ENCODE measurements around the gene GRIA4. TPM values are rescaled to one million over a fixed set of nuclear protein-coding genes. Genes with fewer than 3 reads are reported as not detected.

Gene GRIA4
- polyA plus RNA-seq, 1 of the 3 experiments (the other 2 are of a cell fraction): 0.02 TPM

- peak; percentile 85 for TF ChIP-seq RCOR1 (IDR thresholded peaks at IDR 0.05; ENCODE audit: low read length)
- TF ChIP-seq TAF1 (IDR thresholded peaks at IDR 0.05; ENCODE audit: borderline replicate concordance, low read depth, low read length): no peak
- peak; percentile 41; the same call in 1 of the 2 replicates for TF ChIP-seq GATA2 (CRISPR knock-in tag; IDR thresholded peaks at IDR 0.05)
- TF ChIP-seq, protein P1, sequence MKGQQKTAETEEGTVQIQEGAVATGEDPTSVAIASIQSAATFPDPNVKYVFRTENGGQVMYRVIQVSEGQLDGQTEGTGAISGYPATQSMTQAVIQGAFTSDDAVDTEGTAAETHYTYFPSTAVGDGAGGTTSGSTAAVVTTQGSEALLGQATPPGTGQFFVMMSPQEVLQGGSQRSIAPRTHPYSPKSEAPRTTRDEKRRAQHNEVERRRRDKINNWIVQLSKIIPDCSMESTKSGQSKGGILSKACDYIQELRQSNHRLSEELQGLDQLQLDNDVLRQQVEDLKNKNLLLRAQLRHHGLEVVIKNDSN (IDR thresholded peaks at IDR 0.05; ENCODE audit: borderline replicate concordance, low read depth): no peak
- TF ChIP-seq ZBTB33 (IDR thresholded peaks at IDR 0.05; ENCODE audit: borderline replicate concordance, low read depth): no peak
- TF ChIP-seq FOXJ3 (CRISPR knock-in tag; IDR thresholded peaks at IDR 0.05): no peak
- TF ChIP-seq JUND (IDR thresholded peaks at IDR 0.05): no peak
- peak in 1 of 2 experiments; percentile 39; a peak in 1 of 4 replicates for TF ChIP-seq EP300 (IDR thresholded peaks at IDR 0.05; ENCODE audit: borderline replicate concordance in 1 of 2, low read depth in 1 of 2, low read length in 1 of 2)
- TF ChIP-seq CHD2 (IDR thresholded peaks at IDR 0.05; ENCODE audit: low read length, partially characterized antibody): peak; percentile 45
- Histone ChIP-seq H3K27ac (ENCODE audit: low read depth in 2 of 2, low read length in 1 of 2) (no peak overlapping the region), H3K4me3 (ENCODE audit: low read depth in 2 of 2, low read length in 1 of 2) (no peak overlapping the region), H3K4me1 (ENCODE audit: control insufficient read depth in 1 of 2, insufficient read depth in 2 of 2, low read depth in 1 of 2, low read length in 1 of 2) (peaks cover 0 to 4% of the 10 kb centered on the region in 2 experiments; a peak in 2 of 4 replicates), H3F3A (replicated peaks; ENCODE audit: insufficient read depth) (no peaks in the 10 kb centered on the region), H2AFZ (ENCODE audit: low read depth) (no peak overlapping the region), H4K20me1 (ENCODE audit: insufficient read depth) (no peaks in the 10 kb centered on the region), H3K9ac (no peak overlapping the region), H3K27me3 (ENCODE audit: insufficient read depth) (no peaks in the 10 kb centered on the region), H3K9me2 (no peaks in the 10 kb centered on the region), H3K9me3 (no peaks in the 10 kb centered on the region), H3K36me3 (replicated peaks in 1 of 2; ENCODE audit: control insufficient read depth in 1 of 2, insufficient read depth in 2 of 2, low read length in 1 of 2) (no peaks in the 10 kb centered on the region), H3K4me2 (no peak overlapping the region), H3K79me2 (ENCODE audit: insufficient read depth) (no peaks in the 10 kb centered on the region)
- ChIA-PET POLR2A (no interaction called here), CTCF (interaction anchor here (1.0 to 1.4 kb wide), 2 partner anchors 38 kb away, joined by 3 to 4 read pairs; no protein-coding TSS in a partner anchor)
- peak; percentile 2 for DNase-seq
- 44% methylated on average over 10 of the region's 10 CpGs for WGBS (ENCODE audit: low lambda C conversion rate)
These were observed 214.7 kb downstream of the GRIA4 start for GRCh38 chr11:105824457-105825013.

DNA sequence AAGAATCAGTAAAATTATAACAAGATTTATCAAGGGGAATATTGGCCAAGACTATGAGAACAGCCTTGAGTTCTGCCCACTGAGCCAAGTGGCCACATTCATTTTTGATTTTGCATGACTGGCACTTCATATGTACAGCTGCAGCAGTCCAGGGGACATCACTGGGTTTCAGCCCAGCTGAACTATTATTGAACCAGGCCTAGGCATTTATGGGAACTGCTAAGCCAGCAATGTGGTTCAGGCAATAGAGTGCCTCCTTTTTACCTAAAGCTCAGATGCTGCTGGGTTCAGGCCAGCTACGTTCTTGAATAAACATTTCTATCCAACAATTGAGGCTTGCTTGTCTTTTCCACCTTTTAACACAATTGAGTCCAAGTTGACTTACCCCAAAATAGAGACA, 215.3 kb downstream of the GRIA4 start:
- 47% methylated on average over 1 of the region's 1 CpG for WGBS (ENCODE audit: low lambda C conversion rate)
- no peak overlapping the region for H3K27ac ChIP-seq (ENCODE audit: low read depth in 2 of 2, low read length in 1 of 2)
- H3K27me3 ChIP-seq (ENCODE audit: insufficient read depth): no peaks in the 10 kb centered on the region
- H3K9me2 ChIP-seq: no peaks in the 10 kb centered on the region
- H3F3A ChIP-seq (replicated peaks; ENCODE audit: insufficient read depth): no peaks in the 10 kb centered on the region
- H3K4me2 ChIP-seq: no peak overlapping the region
- no peaks in the 10 kb centered on the region for H3K79me2 ChIP-seq (ENCODE audit: insufficient read depth)
- no peak overlapping the region for H3K4me3 ChIP-seq (ENCODE audit: low read depth in 2 of 2, low read length in 1 of 2)
- H4K20me1 ChIP-seq (ENCODE audit: insufficient read depth): no peaks in the 10 kb centered on the region
- CTCF ChIA-PET: interaction anchor here (1.0 to 1.4 kb wide), 2 partner anchors 37 to 39 kb away, joined by 3 to 4 read pairs; no protein-coding TSS in a partner anchor
- H2AFZ ChIP-seq (ENCODE audit: low read depth): no peak overlapping the region
- no peaks in the 10 kb centered on the region for H3K9me3 ChIP-seq
- POLR2A ChIA-PET: no interaction called here
- no peaks in the 10 kb centered on the region for H3K36me3 ChIP-seq (replicated peaks in 1 of 2; ENCODE audit: control insufficient read depth in 1 of 2, insufficient read depth in 2 of 2, low read length in 1 of 2)
- DNase-seq: no peak
- TF ChIP-seq, protein P2, sequence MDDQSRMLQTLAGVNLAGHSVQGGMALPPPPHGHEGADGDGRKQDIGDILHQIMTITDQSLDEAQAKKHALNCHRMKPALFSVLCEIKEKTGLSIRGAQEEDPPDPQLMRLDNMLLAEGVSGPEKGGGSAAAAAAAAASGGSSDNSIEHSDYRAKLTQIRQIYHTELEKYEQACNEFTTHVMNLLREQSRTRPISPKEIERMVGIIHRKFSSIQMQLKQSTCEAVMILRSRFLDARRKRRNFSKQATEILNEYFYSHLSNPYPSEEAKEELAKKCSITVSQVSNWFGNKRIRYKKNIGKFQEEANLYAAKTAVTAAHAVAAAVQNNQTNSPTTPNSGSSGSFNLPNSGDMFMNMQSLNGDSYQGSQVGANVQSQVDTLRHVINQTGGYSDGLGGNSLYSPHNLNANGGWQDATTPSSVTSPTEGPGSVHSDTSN (IDR thresholded peaks at IDR 0.05): no peak
- TF ChIP-seq SIN3A (IDR thresholded peaks at IDR 0.05; ENCODE audit: borderline replicate concordance, low read depth, low read length) (no peak), FOSL2 (IDR thresholded peaks at IDR 0.05; ENCODE audit: borderline replicate concordance, low read depth) (no peak), MXI1 (IDR thresholded peaks at IDR 0.05; ENCODE audit: low read depth, low read length) (no peak), POLR2AphosphoS5 (IDR thresholded peaks at IDR 0.05; ENCODE audit: low read depth, low read length) (no peak)
- TF ChIP-seq, protein P3, sequence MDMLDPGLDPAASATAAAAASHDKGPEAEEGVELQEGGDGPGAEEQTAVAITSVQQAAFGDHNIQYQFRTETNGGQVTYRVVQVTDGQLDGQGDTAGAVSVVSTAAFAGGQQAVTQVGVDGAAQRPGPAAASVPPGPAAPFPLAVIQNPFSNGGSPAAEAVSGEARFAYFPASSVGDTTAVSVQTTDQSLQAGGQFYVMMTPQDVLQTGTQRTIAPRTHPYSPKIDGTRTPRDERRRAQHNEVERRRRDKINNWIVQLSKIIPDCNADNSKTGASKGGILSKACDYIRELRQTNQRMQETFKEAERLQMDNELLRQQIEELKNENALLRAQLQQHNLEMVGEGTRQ (IDR thresholded peaks at IDR 0.05; ENCODE audit: borderline replicate concordance, low read depth, low read length): no peak
- H3K9ac ChIP-seq: no peak overlapping the region
- peaks cover 0 to 4% of the 10 kb centered on the region in 2 experiments; a peak in 2 of 4 replicates for H3K4me1 ChIP-seq (ENCODE audit: control insufficient read depth in 1 of 2, insufficient read depth in 2 of 2, low read depth in 1 of 2, low read length in 1 of 2)

Measured in SK-N-SH (cell line).